ENCODE data around the gene BABAM1.

Gene BABAM1

DNA sequence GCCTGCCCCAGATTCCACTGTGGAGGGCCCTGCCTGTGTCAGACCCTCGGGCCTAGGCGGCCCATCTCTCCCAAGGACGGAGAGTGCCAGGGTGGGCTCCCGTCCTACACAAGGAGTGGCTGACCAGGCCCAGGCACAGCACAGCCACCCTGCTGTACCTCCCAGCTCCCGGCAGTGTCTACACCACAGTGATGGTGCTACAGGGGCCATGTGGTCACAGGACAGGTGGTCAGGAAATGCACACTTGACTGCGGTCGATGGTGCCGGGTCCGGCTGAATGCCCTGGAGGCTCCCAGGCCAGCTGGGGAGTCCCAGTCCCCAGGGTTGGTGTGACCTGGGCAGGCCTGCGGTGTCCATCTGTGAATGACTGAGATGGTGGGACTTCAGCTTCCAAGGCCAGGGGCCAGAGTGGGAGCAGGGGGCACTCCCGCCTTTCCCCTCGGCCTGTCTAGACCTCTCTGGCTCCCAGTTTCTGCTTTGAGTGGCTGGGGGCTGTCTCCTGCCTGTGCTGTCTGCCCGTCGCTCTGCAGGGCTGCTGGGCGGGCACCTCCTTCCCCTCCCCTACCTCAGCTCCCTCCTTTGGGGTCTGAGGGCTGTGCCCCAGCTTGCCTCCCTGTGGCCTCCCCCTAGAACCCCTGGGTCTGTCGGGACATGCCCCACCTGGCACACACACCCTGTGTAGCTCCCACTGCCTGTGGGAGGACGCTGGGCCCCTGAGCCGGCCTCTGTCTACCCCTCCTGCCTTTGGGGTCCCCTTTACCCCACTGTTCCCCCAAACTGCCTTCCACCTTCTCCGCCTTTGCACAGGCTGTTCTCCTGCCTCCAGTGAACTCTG, 54.6 kb downstream of the BABAM1 start:
- H3K4me3 ChIP-seq (ENCODE audit: low read length, poor library complexity, severe bottlenecking) = no peak overlapping the region
- H3K36me3 ChIP-seq (ENCODE audit: insufficient read depth, low read length) = peaks cover 31% of the 10 kb centered on the region; the same call in 1 of the 2 replicates
- TF ChIP-seq EZH2phosphoT487 (IDR thresholded peaks at IDR 0.05; ENCODE audit: borderline replicate concordance) = no peak
- TF ChIP-seq, protein P1, sequence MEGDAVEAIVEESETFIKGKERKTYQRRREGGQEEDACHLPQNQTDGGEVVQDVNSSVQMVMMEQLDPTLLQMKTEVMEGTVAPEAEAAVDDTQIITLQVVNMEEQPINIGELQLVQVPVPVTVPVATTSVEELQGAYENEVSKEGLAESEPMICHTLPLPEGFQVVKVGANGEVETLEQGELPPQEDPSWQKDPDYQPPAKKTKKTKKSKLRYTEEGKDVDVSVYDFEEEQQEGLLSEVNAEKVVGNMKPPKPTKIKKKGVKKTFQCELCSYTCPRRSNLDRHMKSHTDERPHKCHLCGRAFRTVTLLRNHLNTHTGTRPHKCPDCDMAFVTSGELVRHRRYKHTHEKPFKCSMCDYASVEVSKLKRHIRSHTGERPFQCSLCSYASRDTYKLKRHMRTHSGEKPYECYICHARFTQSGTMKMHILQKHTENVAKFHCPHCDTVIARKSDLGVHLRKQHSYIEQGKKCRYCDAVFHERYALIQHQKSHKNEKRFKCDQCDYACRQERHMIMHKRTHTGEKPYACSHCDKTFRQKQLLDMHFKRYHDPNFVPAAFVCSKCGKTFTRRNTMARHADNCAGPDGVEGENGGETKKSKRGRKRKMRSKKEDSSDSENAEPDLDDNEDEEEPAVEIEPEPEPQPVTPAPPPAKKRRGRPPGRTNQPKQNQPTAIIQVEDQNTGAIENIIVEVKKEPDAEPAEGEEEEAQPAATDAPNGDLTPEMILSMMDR (conservative IDR thresholded peaks at IDR 0.05; ENCODE audit: low read length) = no peak
- no peaks in the 10 kb centered on the region for H4K20me1 ChIP-seq (ENCODE audit: insufficient read depth, low read length, poor library complexity, severe bottlenecking)
- no peak overlapping the region for H2AFZ ChIP-seq (ENCODE audit: low read length)
- H3K4me2 ChIP-seq (ENCODE audit: low read depth, low read length, poor library complexity, severe bottlenecking) = no peak overlapping the region
- H3K27me3 ChIP-seq (ENCODE audit: insufficient read depth, low read length, poor library complexity, severe bottlenecking) = no peaks in the 10 kb centered on the region
- H3K4me1 ChIP-seq (ENCODE audit: insufficient read depth, low read length, poor library complexity, severe bottlenecking) = no peaks in the 10 kb centered on the region
- no peaks in the 10 kb centered on the region for H3F3A ChIP-seq (ENCODE audit: low read depth)
- no peak overlapping the region for H3K9ac ChIP-seq (ENCODE audit: low read depth, low read length, poor library complexity, severe bottlenecking)
- no peaks in the 10 kb centered on the region for H3K9me2 ChIP-seq (replicated peaks; ENCODE audit: low read depth, low read length)
- H3K9me3 ChIP-seq (ENCODE audit: insufficient read depth, low read depth, low read length) = no peaks in the 10 kb centered on the region
- H3K79me2 ChIP-seq (ENCODE audit: insufficient read depth, low read length) = no peaks in the 10 kb centered on the region

DNA sequence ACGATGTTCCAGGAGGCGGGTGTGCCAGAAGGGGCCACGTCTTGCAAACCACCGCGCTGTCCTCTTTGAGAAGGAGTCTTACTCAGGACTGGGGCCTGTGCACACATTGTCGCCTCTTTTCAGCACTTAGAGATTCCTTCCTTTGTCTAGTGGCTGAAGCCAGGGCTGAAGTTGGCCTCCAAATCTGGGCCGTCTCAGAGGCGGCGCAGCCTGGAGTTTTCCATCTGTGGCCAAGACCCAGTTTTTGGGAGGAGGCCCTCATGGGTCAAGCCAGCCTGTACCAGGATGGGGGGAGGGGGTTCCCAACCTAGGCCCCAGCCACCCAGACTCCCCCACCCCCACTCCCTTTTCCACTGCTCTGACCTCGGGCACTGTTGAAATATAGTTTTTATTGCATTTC, 55.6 kb downstream of the BABAM1 start:
- no peaks in the 10 kb centered on the region for H3K27me3 ChIP-seq (ENCODE audit: insufficient read depth, low read length, poor library complexity, severe bottlenecking)
- H3K4me2 ChIP-seq (ENCODE audit: low read depth, low read length, poor library complexity, severe bottlenecking) = no peak overlapping the region
- peaks cover 31% of the 10 kb centered on the region; the same call in 1 of the 2 replicates for H3K36me3 ChIP-seq (ENCODE audit: insufficient read depth, low read length)
- TF ChIP-seq, protein P1 (conservative IDR thresholded peaks at IDR 0.05; ENCODE audit: low read length) = no peak
- no peak for TF ChIP-seq EZH2phosphoT487 (IDR thresholded peaks at IDR 0.05; ENCODE audit: borderline replicate concordance)
- no peak overlapping the region for H2AFZ ChIP-seq (ENCODE audit: low read length)
- no peaks in the 10 kb centered on the region for H3F3A ChIP-seq (ENCODE audit: low read depth)
- no peaks in the 10 kb centered on the region for H3K4me1 ChIP-seq (ENCODE audit: insufficient read depth, low read length, poor library complexity, severe bottlenecking)
- H3K9me3 ChIP-seq (ENCODE audit: insufficient read depth, low read depth, low read length) = no peaks in the 10 kb centered on the region
- H3K9ac ChIP-seq (ENCODE audit: low read depth, low read length, poor library complexity, severe bottlenecking) = no peak overlapping the region
- H3K79me2 ChIP-seq (ENCODE audit: insufficient read depth, low read length) = no peaks in the 10 kb centered on the region
- H4K20me1 ChIP-seq (ENCODE audit: insufficient read depth, low read length, poor library complexity, severe bottlenecking) = no peaks in the 10 kb centered on the region
- no peak overlapping the region for H3K4me3 ChIP-seq (ENCODE audit: low read length, poor library complexity, severe bottlenecking)
- H3K9me2 ChIP-seq (replicated peaks; ENCODE audit: low read depth, low read length) = no peaks in the 10 kb centered on the region

DNA sequence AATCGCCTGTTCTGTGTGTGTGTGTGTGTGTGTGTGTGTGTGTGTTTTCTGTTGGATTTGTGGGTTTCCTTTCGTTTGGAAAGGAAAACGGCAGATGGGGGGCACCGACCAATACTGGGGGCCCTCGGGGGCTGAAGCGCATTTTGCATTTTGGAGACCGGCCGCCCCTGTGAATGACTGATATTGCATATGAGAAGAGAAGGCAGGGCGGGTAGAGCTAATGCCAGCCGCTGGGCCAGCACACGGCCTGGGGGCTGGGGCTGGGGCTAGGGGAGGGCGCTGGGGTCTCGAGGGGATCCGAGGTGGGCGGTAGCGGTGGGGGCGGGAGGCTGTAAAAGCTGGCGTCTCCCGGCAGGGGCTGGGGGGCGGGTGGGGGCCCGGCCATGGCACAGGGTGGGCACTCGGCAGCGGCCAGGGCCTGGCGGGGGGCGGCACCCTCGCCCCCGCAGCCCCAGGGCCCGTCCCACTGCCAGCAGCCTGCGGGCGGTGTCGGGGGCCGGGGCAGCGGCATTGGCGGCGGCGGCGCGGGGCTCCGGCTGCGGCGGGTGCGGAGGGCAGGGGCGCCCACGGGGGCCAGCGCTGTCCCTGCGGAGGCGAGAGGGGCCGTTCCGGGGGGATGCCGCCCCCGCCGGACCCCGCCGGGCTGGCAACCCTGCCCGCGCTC, 56.2 kb downstream of the BABAM1 start:
- Histone ChIP-seq H3K4me3 (ENCODE audit: low read length, poor library complexity, severe bottlenecking) (no peak overlapping the region), H3K4me1 (ENCODE audit: insufficient read depth, low read length, poor library complexity, severe bottlenecking) (no peaks in the 10 kb centered on the region), H3K79me2 (ENCODE audit: insufficient read depth, low read length) (no peaks in the 10 kb centered on the region), H3K9me2 (replicated peaks; ENCODE audit: low read depth, low read length) (no peaks in the 10 kb centered on the region), H3K9me3 (ENCODE audit: insufficient read depth, low read depth, low read length) (no peaks in the 10 kb centered on the region), H4K20me1 (ENCODE audit: insufficient read depth, low read length, poor library complexity, severe bottlenecking) (no peaks in the 10 kb centered on the region), H3F3A (ENCODE audit: low read depth) (no peaks in the 10 kb centered on the region), H3K27me3 (ENCODE audit: insufficient read depth, low read length, poor library complexity, severe bottlenecking) (no peaks in the 10 kb centered on the region), H3K9ac (ENCODE audit: low read depth, low read length, poor library complexity, severe bottlenecking) (no peak overlapping the region), H3K4me2 (ENCODE audit: low read depth, low read length, poor library complexity, severe bottlenecking) (no peak overlapping the region), H2AFZ (ENCODE audit: low read length) (no peak overlapping the region), H3K36me3 (ENCODE audit: insufficient read depth, low read length) (peaks cover 31% of the 10 kb centered on the region; the same call in 1 of the 2 replicates)
- TF ChIP-seq, protein P1 (conservative IDR thresholded peaks at IDR 0.05; ENCODE audit: low read length) = no peak
- no peak for TF ChIP-seq EZH2phosphoT487 (IDR thresholded peaks at IDR 0.05; ENCODE audit: borderline replicate concordance)

Measured in Loucy (cell line).